Right ventricle myocardium inferior (tissue), 1 donor: ENCODE data around the gene ZBTB8A. TPM values are rescaled to one million over a fixed set of nuclear protein-coding genes. Genes with fewer than 3 reads are reported as not detected.
A peak's percentile ranks its signal among the peaks of the same experiment; 100 is the strongest.
"Not testable (repeated sequence)": the region's sequence is repeated elsewhere in the genome, so short reads cannot be mapped to it uniquely, and the experiment has no call there.

Source experiments
- ATAC-seq: fragments of 200-7000 bp; cut with Tn5 transposase; one replicate; pipeline ENCODE4 v1.9.1; 2020; ENCODE audit warnings: mild to moderate bottlenecking, moderate library complexity
- DNase-seq: peaks from one replicate; pipeline ENCODE4 v3.0.0; 2021; ENCODE audit errors: missing footprints
- intact Hi-C: fragments of 100-400 bp; cut with DNase I; formaldehyde crosslinking; loops from one replicate; pipeline ENCODE4 v1.11.0; 2022
- total RNA-seq: library from RNA; stranded (reverse); fragmentation: NEBNext Ultra II Directional; extraction: Animal tissue kit (Norgen Biotek cat#: 25700); gene quantifications from one replicate; pipeline ENCODE4 v1.2.1, GENCODE V29; 2021
- donor health status: DM: no; HTN: yes; CAD: no; lungs with severe emphysema.

The ZBTB8A gene
- total RNA-seq, 1 donor from 2014 or later = 2.8 TPM

- intact Hi-C loops = loop anchor here (5.0 kb wide), 1 partner anchor 67 kb away; no protein-coding TSS in a partner anchor
- ATAC-seq = no peak
- DNase-seq = no peak
Measured at GRCh38 chr1:32609180-32609579, 70.0 kb downstream of the ZBTB8A start.

DNA sequence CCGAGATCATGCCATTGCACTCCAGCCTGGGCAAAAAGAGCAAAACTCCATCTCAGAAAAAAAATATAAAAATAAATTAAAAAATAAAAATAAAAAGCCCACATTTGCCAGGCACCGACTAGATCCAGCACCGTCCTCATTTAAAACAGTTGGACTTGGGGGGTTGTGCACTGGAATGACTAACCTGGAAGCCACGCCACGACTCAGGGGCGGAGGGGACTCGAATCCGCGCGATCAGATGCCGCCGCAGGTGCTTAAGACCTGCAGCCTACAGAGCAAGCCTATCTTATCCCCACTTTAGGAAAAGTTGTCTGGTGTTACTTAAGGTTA, 72.6 kb downstream of the ZBTB8A start:
- DNase-seq (no peak), ATAC-seq (no peak)
- intact Hi-C loops = no loop called here

- DNase-seq (peak; percentile 94), ATAC-seq (peak; percentile 100)
- intact Hi-C loops = no loop called here
Measured at GRCh38 chr1:32612189-32612881, 73.1 kb downstream of the ZBTB8A start.

- ATAC-seq = no peak
- DNase-seq = no peak
- intact Hi-C loops = no loop called here
Measured at GRCh38 chr1:32613472-32613871, 74.2 kb downstream of the ZBTB8A start.

GRCh38 chr1:32618673-32619221, 79.5 kb downstream of the ZBTB8A start:
- no peak for ATAC-seq
- intact Hi-C loops = no loop called here
- no peak for DNase-seq

GRCh38 chr1:32619701-32620485, 80.7 kb downstream of the ZBTB8A start:
- DNase-seq (no peak), ATAC-seq (no peak)
- intact Hi-C loops = no loop called here

GRCh38 chr1:32622205-32622604, 83.0 kb downstream of the ZBTB8A start:
- DNase-seq = no peak
- intact Hi-C loops = no loop called here
- ATAC-seq = no peak

- DNase-seq (no peak), ATAC-seq (no peak)
- intact Hi-C loops = no loop called here
Measured at GRCh38 chr1:32622806-32623681, 83.8 kb downstream of the ZBTB8A start.

GRCh38 chr1:32623775-32624174, 84.5 kb downstream of the ZBTB8A start:
- ATAC-seq = no peak
- intact Hi-C loops = no loop called here
- DNase-seq = no peak

DNA sequence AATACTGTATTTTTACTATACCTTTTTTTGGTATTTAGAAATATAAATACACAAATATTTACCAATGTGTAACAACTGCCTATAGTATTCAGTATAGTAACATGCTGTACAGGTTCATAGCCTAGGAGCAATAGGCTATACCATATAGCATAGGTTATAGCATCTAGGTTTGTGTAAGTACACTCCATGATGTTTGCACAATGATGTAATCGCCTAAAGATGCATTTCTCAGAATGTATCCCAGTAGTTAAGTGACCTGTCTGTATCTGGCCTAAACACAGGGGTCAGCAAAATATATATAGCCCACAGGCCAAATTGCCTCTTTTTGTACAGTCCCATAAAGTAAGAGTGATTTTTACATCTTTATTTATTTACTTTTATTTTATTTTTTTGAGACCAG, 86.9 kb downstream of the ZBTB8A start:
- intact Hi-C loops = no loop called here
- no peak for DNase-seq
- ATAC-seq = no peak

DNA sequence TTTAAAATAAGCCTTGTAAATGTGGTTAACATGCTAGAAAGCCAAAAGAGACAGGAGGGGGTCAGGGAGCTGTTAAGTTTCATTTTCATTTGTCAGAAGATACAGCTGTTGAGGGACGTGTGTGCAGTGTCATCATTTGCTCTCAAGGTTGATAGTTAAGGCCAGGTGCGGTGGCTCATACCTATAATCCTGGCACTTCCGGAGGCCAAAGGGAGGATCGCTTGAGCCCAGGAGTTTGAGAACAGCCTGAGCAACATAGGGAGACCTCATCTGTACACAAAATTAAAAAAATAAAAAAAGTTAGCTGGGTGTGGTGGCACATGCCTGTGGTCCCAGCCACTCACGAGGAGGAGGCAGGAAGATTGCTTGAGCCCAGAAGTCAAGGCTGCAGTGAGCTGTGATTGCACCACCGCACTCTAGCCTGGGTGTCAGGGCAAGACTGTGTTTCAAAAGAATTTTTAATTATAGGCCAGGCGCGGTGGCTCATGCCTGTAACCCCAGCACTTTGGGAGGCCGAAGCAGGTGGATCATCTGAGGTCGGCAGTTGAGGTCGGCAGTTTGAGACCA, 88.5 kb downstream of the ZBTB8A start:
- no peak for DNase-seq
- intact Hi-C loops = no loop called here
- no peak for ATAC-seq

DNA sequence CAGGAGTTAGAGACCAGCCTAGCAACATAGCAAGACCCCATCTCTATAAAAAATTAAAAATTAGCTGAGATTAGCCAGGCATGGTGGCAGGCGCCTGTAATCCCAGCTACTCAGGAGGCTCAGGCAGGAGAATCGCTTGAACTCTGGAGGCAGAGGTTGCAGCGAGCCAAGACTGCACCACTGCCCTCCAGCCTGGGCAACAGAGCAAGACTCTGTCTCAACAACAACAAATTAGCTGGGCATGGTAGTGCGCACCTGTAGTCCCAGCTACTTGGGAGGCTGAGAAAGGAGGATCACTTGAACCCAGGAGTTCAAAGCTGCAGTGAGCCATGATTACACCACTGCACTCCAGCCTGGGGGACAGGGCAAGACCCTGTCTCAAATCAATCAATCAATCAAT, 90.9 kb downstream of the ZBTB8A start:
- intact Hi-C loops, ATAC-seq, DNase-seq: not testable (repeated sequence)

DNA sequence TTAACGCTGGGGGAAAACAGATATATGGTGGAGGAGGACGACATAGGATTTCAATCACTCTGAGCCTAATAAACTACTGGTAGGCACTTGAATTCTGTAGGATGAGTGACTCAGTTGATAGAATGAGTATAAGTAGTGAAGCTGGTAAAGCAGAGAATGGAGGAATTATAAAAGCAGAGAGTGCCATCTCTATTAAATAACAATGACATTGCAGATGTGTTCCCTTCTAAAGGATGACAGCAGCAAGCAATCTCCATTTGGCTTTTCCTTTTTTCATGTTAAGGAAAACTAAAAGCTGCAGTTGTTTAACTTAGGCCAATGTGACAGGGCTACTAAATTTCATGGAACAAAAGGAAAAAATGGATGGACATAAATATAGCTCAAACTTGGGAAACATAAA, 93.6 kb downstream of the ZBTB8A start:
- DNase-seq = no peak
- ATAC-seq = no peak
- intact Hi-C loops = no loop called here

DNA sequence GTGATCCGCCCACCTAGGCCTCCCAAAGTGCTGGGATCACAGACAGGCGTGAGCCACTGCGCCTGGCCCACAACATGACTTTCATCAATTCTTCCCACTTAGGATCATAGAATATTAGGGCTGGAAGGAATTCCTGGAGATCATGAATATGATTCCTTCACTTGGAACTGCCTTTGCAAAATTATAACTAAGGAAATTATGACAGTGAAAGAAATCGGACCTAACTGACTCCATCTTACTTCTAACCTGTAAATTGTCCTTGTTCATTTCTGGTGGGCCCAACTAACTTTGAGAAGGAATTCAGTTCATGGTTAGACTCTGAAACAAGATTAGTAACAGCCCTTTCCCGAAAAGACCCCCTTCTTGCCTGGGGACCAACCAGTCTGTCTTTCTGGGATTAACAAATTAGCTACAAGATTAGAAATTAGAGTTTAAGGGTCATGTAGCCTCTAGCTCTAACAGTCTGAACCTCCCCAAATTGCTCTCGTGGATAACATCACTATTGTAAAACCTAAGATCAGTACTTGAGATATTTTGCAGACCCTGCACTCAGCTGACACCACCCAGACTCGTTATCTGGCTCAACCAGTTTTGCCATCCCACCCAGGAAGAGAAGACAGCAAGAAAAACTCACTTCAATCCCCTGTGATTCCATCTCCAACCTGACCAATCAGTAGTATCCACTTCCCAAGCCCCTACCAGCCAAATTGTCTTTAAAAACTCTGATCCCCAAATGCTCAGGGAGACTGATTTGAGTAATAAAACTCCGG, 96.5 kb downstream of the ZBTB8A start:
- intact Hi-C loops = no loop called here
- no peak for ATAC-seq
- no peak for DNase-seq

DNA sequence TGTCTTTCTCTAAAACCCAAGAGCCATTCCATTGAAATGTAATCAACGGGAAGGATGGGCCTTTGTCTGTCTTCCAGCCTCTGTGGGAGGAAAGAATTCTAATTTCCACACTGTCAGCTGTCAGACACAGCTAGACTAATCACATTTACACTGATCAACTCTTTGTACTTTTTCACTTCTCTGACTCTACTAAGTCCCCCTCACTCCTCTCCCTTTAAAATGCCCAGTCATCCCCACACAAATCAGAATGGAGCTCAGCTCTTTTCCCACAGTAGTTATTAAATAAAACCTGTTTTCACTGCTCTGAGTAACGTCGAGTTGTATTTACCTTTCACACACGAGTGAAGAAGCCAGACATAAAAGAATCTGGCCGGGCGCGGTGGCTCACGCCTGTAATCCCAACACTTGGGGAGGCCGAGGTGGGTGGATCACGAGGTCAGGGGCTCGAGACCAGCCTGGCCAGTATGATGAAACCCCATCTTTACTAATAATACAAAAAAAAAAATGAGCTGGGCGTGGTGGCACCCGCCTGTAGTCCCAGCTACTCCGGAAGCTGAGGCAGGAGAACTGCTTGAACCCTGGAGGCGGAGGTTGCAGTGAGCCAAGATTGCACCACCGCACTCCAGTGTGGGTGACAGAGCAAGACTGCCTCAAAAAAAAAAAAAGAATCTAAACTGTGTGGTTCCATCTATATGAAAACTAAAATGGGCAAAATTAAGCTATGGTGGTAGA, 97.9 kb downstream of the ZBTB8A start:
- ATAC-seq (no peak), DNase-seq (no peak)
- intact Hi-C loops = no loop called here

DNA sequence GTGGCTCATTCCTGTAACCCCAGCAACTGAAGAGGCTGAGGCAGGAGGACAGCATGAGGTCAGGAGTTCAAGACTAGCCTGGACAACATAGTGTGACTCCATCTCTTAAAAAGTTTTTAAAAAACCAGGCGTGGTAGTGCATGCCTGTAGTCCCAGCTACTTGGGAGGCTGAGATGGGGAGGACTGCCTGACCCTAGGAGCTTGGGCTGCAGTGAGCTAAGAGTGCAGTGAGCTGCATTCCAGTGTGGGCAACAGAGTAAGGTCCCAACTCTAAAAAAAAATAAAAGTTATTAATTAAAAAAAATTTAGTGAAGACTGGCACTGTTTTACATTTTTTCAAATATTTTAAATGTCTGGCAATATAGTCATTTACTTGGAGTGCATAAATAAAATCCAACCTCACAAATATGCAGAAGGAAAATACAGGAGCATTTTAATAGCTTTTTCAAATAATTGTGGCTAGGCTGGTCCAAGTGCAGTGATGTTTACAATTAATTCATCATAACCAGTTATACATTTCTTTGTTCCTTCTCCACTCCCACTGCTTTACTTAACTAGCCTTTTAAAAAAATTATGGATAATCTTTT, 100.4 kb downstream of the ZBTB8A start:
- ATAC-seq (no peak), DNase-seq (no peak)
- intact Hi-C loops = no loop called here

DNA sequence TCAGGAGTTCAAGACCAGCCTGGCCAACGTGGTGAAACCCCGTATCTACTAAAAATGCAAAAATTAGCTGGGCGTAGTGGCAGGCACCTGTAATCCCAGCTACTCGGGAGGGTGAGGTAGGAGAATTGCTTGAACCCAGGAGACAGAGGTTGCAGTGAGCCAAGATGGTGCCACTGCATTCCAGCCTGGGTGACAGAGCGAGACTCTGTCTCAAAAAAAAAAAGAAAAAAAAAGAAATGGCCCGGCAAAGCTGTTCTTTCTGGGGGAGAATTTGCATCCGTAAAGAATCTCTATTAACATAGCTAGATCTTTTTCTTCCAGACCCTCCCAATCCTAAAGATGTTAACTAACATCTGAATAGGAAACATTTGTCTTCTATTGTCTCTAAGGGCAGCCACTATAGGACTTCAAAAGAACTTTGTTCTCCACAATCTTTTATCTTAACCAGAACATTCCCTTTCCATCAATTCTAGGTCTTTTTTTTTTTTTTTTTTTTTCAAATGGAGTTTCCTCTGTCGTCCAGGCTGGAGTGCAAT, 103.1 kb downstream of the ZBTB8A start:
- intact Hi-C loops, ATAC-seq: not testable (repeated sequence)

More for the DNA sequence above, 103.1 kb downstream of the ZBTB8A start:
- not testable (repeated sequence) for DNase-seq
